Iris pigment epithelial cell (primary cell): ENCODE measurements around the gene DOCK2.

Experiments used
- DNase-seq: peaks from one replicate; pipeline ENCODE4 v3.0.0-alpha.2; 2011; ENCODE audit warnings: low read depth

The DOCK2 gene

DNA sequence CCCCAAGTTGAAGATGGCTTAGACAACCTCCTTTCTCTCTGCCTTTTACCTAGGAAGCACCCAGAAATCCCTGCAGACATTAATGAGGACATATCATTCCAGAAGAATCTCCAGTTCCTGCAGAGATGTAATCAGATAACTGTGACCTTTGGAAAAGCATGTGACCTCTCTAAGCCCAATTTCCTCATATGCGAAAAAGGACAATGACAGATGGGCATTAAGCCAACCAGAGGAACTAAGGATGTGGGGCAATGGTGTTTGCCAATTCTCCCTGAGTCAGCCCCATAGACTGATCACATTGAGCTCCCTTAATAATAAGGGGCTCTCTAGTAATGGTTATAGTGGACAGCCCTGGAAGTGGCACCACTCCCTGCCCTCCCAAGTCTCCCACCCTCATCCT lies 458.6 kb downstream of the DOCK2 start:
- no peak for DNase-seq

DNA sequence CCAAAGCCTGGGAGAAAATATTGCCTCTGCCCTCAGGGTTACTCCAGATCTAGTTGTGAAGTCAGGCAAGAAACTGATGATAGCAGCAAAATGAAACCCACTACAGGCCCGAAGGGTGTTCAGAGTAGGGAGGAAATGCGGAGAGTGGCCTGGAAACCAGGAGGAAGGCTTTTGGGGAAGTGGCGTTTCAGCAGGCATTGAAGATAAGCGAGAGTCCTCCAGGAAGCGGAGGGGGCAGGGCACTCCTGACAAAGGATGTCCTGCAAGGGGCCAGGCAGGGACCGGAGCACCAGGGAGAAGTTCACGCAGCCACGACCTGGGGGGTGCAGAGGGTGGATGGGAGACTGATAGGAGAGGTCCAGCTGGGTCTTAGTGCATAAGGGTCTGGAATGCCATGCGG lies 460.9 kb downstream of the DOCK2 start:
- DNase-seq: no peak

DNA sequence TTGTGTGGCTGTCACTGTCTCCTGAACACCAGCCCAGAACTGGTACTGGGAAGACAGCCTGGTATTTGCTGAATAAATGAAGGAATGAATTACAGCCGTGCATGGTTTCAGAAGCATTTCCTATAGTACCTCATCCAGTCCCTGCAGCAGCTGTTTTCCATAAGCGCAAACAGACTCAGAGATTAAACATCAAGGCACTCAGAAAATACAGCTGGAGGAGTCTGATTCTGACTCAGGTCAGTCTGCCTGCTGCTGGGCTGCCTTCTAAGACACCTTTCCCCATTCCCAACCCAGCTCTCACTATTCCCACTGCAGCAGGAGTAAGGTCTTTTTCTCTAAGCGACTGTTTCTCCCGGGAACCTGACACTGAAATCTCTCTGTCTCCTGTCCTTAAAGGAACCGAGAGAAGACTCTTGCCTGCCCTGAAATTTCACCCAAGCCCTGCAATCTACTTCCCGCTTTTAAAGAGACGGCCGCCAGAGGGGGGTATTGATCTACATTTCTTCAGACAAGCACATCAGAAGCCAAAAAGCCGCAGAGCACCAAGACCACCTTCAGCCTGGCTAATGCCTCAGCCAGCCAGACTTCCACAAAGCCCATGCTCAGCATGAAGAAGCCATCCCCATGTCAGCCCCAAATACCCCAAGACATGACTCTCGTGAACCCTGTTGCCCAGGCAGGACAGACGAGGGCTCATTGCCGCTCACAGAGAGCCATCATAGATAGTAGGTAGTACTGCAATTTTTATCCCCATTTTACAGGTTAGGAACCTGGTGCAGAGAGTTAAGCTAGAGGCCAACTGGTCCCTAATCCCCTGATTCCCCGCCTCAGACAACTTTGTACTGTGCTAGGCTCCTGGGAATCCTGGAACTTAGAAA lies 463.2 kb downstream of the DOCK2 start:
- DNase-seq: peak; percentile 72

DNA sequence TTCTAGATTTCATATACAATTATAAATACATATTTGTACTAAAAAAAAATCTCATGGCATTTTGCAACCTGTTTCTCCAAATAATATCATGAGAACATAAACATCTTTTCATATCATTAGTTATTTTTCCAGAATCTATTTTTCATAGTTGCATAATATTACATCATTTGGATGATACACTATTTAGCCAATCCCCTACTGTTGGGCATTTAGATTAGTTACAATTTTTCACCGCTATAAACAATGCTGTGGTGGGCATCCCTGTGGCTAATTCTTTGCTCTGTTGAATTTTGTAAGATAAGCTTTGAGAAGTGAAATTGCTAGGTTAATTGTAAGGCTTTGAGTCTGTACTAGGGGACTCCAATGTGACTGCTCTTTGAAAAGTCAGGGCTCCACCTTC lies 466.4 kb downstream of the DOCK2 start:
- DNase-seq: no peak

DNA sequence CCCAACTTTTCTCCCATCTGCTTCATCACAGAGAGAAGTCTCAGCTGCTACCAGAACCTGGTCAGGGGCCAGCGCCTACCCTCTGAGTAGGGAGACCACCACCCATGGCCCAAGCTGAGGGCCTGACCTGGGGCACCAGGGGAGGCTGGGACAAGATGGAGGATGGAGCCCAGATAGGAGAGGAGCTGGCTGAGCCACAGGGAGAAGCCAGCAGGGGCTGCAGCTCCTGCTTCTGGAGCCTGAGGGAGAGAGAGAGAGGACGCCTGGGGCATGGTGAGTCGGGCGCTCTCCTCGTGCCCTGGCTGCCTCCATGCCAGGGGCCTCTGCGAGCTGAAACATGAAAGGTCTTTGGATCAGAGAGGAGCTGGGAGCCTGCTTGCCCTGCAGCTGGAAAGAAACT lies 467.2 kb downstream of the DOCK2 start:
- no peak for DNase-seq

DNA sequence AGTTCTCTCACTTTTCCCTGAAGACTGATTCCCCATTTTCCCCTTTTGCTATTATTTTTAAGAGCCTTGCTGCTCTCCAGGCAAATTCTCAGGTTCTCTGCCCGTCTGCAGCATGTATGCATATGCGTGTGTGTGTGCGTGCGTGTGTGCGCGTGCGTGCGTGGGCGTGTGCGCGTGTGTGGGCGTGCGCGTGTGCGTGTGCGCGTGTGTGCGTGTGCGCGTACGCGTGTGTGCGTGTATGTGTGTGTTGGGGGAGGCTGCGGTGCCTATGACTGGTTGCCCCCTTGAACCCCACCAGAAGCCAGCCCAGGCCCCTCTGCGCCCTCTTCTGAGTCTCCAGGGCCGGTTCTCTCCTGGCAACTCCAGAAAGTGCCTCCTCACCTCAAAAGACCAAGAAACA lies 467.6 kb downstream of the DOCK2 start:
- DNase-seq: no peak

DNA sequence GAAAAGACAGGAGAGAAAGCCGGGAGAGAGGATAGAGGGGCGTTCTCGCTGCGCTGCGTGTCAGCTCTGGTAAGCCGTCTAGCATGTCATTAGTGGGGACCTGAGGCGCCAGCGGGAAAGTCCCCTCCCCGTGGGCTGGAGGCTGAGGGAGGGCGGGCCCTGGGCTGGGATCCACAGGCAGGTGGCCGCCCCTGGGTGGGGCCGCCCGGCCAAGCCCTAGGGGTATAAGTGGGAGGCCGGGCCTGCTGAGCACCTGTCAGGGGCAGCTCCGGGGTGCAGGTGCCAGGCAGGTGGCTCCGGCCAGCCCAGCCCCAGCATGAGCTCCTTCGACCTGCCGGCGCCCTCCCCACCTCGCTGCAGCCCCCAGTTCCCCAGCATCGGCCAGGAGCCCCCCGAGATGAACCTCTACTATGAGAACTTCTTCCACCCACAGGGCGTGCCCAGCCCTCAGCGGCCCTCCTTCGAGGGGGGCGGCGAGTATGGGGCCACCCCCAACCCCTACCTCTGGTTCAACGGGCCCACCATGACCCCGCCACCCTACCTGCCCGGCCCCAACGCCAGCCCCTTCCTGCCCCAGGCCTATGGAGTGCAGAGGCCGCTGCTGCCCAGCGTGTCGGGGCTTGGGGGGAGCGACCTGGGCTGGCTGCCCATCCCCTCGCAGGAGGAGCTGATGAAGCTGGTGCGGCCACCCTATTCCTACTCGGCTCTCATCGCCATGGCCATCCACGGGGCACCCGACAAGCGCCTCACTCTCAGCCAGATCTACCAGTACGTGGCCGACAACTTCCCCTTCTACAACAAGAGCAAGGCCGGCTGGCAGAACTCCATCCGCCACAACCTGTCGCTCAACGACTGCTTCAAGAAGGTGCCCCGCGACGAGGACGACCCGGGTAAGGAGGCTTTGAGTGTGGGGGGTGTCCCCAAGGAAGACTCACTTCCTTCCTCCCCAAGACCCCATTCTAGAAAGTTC lies 468.9 kb downstream of the DOCK2 start, which contains the start of gene FOXI1:
Gene FOXI1, plus strand, starts transcription at position 256 of the 970 bp plus-strand sequence. Its CDS starts 61 bp downstream, at position 317.
- no peak for DNase-seq

DNA sequence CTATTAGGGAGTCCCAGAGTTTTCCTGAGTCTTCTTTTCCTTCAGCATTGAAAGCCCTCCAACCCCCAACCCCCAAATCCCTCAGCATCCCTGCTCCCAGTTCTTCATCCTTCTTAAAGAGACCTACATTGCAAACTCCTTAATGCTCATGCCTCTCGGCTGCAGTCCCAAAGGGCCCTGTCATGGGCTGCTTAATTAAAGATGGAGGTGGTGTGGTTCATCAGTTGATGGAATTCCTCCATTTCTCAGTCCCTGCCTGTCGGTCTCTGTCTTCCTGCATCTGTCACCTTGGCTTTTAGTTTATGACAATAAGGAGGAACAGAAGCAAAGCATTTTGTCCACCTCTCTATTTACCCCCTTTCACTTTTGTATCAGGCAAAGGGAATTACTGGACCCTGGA lies 470.6 kb downstream of the DOCK2 start:
- DNase-seq: no peak

DNA sequence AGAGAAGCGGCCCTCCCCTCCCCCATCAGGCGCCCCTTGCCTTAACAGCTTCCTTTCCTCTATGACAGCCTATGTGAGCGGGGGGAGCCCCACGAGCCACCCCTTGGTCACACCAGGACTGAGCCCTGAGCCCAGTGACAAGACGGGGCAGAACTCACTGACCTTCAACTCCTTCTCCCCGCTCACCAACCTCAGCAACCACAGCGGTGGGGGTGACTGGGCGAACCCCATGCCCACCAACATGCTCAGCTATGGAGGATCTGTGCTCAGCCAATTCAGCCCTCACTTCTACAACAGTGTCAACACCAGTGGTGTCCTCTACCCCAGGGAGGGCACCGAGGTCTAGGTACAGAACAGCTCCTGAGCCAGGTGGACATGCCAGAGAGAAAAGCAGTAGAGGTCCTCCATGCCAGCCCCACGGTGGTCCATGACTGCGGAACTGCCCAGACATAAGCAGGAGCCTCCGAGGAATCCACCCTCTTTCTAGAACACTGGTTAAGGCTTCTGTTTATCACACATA lies 471.3 kb downstream of the DOCK2 start:
- DNase-seq: no peak

DNA sequence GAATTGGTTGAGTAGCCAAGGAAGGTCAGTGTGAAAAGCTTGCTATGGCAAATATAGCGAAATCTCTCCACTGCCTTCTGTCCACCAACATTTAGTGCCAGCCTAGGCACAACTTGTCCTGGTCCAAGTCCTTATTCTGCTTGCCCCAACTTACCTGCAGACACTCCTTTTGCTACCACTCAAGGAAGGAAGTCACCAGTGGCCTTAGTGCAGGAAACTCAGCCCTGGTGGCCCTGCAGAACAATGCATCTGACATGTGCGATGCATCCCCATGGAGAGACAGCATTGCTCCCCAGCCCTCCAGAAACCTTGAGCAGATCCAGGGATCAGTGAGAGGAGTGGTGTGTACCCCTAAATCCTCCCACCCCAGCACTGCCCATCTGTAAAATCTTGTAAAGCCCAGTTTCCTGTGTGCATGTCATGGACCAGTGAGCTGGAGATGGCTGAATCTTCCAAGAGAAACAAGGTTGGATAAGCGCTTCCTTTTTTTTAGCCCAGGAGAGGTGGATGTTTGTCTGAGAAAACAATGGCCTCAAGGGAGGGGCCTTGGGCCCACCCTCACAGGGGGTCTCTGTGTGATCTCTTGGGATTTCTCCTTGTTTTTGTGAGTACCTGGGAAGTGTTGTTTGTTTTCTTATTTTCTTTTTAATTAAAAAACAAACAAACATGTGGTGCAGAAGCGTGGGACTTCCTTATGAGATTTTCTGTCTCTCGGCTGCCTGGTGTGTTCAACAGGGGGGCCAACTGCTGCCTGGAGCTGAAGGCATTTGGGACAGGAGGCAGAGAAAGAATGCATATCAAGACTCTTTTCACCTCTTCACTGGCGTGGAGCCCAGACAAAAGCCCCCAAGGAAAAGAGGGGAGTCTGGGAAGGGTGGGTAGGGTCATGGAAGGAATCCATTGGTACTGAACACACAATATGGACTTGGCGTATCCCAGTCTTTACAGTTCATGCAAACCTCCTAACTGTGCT lies 472.3 kb downstream of the DOCK2 start:
- DNase-seq: no peak

DNA sequence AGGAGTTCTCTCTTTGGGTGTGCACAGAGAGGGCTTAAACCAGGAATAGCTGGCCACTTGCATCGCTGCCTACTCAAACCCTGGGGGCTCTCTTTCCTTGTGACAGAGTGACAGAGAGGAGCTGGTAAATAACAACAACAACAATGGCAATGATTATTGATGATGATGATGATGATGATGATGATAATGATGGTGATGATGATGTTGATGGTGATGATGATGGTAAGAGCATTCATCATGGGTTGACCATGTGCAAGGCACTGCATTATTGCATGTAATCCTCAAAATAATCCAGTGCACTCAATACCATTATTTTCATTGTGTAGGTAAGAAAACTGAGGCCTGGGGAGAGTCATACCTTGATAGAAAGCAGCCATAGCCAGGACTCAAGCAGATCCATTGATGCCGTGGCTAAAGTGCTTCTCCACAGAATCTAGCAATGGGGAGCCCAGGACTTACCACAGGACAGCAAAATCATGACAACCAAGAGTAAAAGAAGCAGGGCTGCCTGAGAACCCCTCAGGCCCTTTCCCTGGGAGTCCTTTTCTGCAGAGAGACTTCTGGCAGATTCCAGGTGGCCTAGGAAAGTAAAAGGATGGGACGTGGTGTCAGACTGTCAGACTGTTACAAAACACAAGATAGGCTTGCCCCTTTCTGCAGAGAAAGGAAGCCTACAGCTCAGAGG lies 473.5 kb downstream of the DOCK2 start:
- no peak for DNase-seq

DNA sequence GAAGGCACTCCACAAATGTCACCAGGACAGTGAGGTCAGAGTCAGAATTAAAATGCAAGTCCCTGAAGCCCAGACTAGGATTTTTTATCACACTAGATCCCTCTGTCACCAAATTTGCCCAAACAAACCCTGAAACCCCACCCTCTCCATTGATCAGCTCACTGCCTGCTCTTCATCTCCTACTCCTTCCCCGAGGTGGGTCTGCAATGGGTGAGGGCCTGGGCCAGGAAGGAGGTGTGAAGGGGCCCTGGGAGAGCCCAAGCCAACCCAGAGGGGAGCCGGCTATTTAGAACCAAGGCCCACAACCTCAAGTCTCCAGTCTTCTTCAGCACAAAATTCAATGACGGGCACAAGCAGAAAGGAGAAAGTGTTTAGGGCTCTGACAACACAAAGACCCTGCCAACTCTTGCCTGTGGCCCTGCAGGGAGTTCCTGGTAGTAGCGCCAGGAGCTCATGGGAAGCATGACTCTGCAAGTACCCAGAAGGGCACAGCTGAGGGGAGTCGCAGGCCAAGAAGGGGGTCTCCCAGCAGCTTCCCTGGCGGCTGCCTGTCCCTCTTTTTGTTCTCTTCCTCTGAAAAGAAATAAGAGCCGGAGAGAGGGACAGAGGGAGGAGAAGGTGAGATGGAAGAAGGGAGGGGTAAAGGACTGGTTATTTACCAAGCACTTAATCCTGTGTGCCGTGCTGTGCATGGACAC lies 474.2 kb downstream of the DOCK2 start:
- DNase-seq: no peak

DNA sequence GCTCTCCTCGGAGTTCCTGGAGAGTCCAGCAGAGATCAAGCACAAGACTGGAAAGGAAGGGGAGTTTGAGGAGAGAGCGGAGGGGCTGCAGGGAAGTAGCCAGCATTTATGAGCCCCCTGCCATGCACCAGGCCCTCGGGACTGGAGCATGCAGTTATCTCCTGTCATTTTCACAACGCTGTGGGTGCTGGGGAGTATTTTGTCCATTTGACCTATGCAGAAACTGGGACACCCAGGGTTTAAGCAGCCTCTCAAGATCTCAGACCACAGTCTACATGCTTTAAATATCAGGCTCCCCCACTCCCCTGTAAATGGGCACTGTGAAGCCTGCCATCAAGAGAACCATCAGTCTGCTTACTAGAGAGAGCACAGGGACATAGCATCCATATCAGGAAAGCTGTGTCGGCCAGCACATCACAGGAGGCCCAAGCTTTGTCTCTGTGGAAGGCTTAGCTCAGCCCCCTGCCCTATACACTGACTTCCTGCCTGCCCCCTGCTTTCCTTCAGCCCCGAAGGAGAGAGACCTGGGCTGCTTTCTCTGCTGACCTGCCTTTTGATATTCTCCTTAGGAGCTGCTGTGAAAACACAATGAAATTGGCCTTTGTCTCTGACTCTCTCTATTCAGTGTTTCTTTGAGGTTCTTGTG lies 475.9 kb downstream of the DOCK2 start:
- DNase-seq: no peak

DNA sequence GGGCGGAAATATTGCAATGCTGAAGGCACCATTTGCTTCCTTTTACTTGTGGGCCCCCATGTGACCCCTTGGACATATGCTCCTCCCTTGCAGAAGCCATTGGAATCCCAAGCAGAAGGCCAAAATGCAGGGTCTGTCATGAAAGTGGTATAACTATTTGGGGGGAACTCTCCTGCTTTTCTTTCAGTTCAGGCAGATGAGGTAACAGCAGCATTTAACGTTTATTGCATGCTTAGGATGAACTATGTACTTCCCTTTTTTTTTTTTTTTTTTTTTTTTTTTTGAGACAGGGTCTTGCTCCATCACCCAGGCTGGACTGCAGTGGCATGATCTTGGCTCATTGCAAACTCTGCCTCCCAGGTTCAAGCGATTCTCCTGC lies 476.4 kb downstream of the DOCK2 start:
- DNase-seq: no peak

DNA sequence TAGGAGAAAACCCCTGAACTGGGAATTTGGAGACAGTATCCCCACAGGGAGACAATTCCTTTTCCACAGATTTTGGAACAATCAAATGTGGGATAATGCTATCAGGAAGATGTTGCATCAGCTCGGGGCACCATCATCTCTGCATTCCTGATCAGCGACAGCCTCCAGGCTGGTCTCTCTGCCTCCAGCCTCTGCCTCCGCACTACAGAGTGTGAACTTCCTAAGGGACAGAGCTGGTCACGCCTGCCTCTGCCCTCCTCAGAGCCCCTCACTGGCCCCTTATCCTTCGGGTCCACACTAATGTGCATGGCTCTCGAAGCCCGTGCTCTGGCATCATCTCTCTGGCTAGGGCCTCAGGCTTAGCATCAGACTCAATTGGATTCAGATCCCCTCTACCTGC lies 477.2 kb downstream of the DOCK2 start:
- DNase-seq: no peak

DNA sequence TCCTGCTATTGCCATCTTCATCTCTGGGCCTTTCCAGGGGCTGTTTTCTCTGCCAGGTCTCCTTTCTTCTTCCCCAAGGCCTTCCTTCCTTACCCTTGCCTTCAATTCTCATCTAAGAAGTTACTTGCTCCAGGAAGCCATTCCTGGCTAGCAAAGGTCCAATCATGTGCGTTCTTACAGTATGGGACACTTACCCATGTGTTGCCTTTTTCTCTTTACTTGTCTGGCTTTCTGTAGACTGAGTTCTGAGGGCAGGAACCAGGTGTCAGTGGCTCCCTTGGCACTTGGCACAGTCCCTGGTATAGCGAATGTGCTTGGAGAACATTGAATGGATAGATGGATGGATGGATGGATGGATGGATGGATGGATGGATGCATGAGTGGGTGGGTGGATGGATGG lies 478.9 kb downstream of the DOCK2 start:
- DNase-seq: no peak

DNA sequence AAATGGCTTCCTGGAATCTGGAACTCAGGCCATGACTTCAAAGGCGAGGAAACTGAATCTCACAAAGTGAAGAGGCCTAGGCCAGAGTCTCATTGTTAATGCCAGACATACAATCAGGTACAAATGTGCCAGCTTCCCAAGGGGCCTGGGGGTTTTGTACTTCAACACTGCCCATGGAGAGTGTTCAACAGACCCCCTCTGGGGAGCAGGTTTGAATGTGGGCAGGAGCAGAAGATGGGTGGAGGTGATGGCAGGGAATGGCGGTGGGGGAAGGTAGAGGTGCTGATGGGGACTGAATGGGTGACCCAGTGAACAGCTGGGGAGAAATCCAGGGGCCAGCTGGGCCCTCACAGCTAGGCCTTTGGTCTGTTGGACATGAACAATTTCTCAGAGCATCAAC lies 480.7 kb downstream of the DOCK2 start:
- DNase-seq: no peak

DNA sequence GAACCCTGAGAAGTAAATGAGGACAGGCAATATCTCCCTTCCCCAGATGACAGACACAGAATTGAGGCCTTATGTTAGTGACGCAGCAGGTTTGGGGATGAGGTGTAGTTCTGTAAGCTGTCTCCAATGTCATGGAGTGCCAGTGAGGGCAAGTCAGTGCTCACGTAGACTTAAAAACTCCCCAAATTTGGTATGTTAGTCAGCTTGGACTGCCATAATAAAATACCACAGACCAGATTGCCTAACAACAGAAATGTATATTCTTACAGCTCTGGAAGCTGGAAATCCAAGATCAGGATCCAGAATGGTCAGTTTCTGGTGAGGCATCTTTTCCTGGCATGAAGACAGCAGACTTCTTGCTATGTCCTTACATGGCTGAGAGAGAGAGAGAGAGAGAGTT lies 483.5 kb downstream of the DOCK2 start:
- DNase-seq: peak; percentile 68

DNA sequence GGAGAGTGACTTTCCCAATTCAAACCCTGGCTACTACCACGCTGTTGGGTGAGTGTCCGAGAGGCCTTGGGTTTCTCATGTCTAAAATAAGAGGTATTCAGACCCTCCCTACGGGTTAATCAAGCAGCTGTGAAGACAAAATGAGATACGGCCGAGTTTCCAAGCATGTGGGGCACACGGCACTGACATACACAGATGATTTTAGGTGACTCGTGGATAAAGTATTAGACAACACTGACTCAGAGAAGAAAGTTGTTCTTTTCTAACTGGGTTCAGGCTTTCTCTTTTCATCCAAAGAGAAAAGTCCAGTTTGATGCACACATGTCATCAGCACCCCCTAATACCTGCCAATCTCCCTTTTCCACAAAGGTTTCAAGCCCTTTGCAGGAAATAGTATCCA lies 484.2 kb downstream of the DOCK2 start:
- peak; percentile 14 for DNase-seq

DNA sequence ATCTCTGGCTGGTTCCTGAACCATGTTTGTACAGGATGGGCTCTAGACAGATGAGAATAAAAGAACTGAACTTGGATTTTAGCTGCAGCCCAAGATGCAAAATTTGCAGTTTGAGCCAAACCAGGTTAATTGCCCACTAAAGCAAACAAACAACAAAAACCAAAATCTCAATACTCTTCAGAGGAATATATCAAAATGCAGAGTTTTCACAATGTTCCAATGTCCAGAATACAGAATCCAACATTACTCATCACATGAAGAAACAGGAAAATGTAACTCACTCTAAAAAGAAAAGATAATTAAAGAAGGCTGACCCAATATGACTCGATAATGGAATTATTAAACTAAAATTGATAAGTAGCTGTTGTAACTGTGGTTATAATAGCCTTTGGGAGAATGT lies 489.0 kb downstream of the DOCK2 start:
- DNase-seq: no peak
